HTERT RPE-1 (cell line): ENCODE results near the gene USH1G.
"Not testable (repeated sequence)": the region's sequence is repeated elsewhere in the genome, so short reads cannot be mapped to it uniquely, and the experiment has no call there.

Experiments
- in situ Hi-C: fragments of 300-500 bp; cut with MboI; formaldehyde crosslinking; loops from 4 replicates; pipeline ENCODE4 v1.14.3; 2020; ENCODE audit warnings: low sequenced_read_pairs

The USH1G gene

DNA sequence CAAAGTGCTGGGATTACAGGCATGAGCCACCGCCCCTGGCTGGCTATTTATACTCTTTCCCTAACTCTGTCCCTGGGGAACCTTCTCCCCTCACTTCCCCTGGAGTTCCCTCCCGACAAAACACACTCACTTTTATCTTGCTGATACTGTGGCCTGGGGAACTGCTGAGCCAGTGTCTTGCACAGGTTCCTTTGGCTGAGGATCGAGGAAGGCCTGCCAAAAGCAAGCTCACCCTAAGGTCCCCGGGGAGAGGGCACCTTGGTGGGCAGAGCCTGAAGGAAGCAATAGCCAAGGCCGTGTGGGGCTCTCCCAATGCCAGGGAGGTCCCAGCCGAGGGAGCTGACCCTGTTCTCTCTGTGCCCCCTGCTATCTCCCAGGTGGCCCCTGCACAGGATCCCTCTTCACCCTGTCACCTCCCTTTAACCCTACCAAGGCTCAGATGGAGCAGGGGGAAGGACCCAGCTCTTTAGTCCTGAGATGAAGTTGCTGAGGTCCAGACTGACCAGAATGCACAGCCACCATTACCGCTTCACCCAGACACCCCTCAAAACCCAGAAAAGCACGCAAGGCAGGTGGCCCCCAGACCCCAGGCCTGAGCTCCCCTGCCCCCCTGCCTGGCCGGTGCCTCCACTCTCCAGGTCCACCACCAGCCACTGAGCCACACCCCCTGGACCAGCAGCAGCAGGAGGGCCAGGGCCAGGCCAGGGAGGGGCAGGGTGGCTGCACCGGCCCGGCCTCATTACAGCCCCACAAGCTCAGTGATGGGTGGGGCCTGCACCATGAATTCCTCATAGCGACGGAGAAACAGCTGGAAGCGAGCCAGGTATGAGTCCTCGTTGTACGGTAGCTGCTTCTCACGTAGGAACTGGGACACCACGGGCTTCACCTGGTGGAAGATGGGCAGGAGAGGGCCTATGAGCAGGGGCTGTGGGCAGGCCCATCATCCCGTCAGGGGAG lies 45.2 kb downstream of the USH1G start:
- in situ Hi-C loops, result no loop called here

DNA sequence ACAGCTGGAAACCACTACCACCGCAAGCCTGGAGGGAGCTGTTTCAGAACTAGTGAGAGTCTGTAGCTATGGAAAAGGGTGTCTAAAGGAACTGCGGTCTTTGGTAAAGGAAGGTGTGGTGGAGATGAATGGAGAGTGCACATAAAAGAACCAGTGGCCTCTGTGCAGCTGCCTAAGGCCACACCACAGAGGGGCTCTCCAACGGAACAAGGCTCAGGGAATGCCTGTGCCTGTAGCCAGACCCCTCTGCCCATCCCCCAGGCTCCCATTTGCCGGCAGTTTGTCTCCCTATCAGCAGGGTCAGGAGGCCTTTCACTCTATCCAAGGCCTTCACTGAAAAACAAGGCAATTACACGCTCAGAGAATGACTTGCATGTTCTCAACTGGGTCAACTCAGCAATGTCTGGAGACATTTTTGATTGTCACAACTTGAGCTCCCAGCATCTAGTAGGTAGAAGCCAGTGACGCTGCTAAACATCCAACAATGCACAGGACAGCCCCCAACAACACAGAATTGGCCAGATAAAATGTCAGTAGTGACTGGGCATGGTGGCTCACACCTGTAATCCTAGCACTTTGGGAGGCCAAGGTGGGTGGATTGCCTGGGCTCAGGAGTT lies 47.0 kb downstream of the USH1G start:
- in situ Hi-C loops, result no loop called here

GRCh38 chr17:74875155-74875976 lies 47.7 kb downstream of the USH1G start:
- in situ Hi-C loops, result no loop called here

GRCh38 chr17:74874615-74875037 lies 48.4 kb downstream of the USH1G start:
- in situ Hi-C loops, result no loop called here

- in situ Hi-C loops, result no loop called here
These were observed 49.0 kb downstream of the USH1G start for GRCh38 chr17:74873874-74874614.

DNA sequence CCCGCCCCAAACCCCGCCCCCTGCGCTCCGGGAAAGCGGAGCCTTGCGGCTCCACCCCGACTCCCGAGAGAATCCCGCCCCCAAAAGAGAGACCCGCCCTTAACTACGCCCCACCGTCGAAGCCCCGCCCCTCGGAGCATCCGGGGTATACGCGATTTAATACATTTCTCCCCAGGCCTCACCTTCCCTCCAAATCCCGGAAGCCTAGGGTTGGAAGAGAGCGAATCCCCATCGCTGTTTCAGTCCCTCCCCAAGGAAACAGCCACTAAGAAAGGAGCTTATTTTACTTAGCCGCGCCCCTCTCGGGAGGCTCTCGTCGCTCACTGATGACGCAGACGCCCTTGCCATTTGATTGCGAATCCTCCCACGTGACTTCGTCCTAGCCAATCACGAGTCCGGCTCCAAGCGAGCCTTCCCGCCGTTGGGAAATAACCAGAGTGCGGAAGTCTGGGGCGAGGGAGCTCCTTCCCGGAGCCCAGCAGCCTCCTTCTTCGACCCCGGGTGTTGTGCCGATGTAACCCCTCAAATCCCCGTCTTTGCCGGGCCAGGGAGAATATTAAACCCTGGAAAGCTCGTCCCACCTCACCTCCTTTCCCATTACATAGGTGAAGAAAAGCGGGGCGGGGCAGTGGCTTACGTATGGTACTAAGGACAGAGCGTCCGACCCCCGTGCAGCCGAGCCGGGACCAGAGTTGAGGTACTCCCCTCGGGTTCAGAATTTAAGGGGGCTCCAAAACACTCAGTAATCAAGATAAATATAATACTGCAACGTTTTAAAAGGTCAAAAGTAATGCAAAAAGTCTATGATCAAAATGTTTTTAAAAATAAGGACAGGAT lies 49.8 kb downstream of the USH1G start:
- in situ Hi-C loops, result no loop called here

DNA sequence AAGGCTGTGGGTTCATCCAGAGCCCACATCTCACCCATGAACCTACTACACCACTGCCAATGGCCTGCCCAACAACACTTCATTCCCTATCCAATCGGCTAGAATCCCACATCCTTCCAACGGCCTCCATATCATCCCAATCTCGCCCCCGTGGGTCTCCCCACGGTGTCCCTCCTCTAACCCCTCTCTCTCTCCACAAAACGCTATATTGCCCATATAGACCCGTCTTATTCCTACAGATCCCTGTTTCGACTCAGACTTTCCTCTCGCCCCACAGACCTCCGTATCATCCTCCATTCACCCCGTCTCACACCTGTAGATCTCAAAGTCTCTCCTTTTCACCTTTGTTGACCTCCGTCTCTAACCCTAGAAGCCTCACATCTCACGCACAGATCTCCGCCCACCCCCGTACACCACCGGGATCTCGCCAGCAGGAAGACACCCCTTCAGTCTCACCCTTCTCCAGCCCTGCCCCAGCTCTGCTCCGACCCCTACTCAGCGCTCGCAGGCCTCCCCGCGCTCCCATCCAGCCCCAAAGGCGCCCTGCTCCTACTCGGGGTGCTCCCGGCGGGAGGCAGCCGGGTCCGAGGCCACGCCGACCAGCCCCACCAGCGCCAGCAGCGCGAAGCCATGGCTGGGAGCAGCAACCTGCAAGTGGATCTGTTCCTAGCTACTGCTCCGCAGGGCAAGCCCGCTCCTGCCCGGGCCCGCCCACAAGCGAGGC lies 50.6 kb downstream of the USH1G start, which contains the start of gene FDXR:
TSS of gene FDXR (minus strand) at position 682 of the 724 bp plus-strand sequence. CDS start at position 632, 50 bp downstream.
- in situ Hi-C loops, result no loop called here

GRCh38 chr17:74871356-74872076 lies 51.5 kb downstream of the USH1G start:
- in situ Hi-C loops, result no loop called here

DNA sequence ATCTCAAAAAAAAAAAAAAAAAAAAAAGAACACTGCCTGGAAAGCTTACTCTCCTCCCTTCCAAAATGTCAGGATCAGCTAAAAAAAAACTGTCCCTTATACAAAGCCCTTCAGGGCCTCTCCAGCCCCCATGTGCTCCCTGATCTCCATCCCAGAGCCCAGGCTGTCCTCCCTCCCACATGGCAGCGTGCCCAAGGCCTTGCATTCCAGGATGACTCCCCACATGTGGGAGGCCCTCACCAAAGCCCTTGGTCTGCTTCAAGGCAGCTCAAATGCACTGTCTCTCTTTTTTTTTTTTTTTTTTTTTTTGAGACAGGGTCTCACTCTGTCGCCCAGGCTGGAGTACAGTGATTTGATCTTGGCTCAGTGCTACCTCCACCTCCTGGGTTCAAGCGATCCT lies 52.5 kb downstream of the USH1G start:
- in situ Hi-C loops, result no loop called here

DNA sequence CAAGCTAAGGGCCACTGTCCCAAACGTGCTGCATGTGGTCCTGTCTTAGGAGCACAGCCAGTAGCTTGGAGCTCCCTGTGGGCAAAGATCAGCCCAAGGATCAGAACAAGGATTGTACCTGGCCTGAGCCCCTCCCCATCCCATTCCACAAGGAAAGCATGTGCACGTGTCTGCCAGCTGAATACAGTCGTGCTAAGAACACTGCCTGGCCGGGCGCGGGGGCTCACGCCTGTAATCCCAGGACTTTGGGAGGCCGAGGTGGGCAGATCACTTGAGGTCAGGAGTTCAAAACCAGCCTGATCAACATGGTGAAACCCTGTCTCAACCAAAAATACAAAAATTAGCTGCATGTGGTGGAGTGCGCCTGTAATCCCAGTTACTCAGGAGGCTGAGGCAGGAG lies 53.0 kb downstream of the USH1G start:
- in situ Hi-C loops, result not testable (repeated sequence)

DNA sequence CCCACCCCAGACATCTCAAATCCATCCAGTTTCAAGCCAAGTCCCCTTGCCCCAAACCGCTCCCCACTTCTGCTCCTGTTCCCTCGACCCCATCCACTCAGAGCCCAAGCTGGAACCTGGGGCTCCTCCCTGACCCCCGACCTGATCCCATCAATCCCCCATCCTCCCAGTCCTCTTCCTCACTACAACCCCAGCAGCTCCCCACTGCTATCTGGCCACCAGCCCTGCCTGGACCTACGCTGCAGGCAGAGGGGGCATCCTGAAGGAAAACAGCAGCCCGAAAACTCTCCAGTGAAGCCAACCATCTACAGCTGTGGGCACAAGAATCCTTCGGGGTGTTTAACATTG lies 54.2 kb downstream of the USH1G start:
- in situ Hi-C loops, result no loop called here

DNA sequence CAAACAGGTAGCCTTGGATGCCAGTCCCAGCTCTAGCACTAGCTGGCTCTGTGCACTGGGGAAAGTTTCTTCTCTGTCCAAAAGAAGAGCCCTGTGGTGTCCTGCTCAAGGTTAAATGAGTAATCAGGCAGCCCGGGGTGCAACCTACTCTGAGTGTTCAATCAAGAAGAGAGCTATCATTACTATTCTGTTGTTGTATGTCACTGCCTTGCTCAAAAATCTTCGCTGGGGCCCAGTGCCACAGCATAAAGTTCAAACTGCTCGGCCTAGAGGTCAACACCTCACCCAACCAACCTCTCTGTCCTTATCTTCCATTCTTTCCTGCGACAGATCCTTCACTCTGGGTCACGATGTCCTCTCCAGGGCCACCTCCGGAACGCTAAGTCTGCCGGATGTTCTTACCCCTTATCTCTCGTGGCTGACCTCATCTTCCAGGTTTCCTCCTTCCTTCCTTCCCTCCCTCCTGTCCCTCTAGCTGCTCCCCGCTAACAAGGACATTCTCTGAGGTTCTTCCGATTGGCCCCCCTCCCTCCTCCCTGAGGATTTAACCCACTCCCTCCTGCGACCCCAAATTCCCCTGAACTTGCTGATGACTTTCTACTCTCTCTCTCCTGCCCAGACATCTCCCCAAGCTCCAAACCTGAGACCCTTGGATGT lies 54.7 kb downstream of the USH1G start:
- in situ Hi-C loops, result no loop called here

GRCh38 chr17:74866198-74866835 lies 56.7 kb downstream of the USH1G start:
- in situ Hi-C loops, result no loop called here
